ENCODE results near the gene ITGB8.
A peak's percentile ranks its signal among the peaks of the same experiment; 100 is the strongest.
"Not testable (repeated sequence)": the region's sequence is repeated elsewhere in the genome, so short reads cannot be mapped to it uniquely, and the experiment has no call there.

Gene ITGB8

GRCh38 chr7:20381406-20382034, 50.8 kb downstream of the ITGB8 start:
- DNase-seq (ENCODE audit: low read depth, low spot score), result no peak

DNA sequence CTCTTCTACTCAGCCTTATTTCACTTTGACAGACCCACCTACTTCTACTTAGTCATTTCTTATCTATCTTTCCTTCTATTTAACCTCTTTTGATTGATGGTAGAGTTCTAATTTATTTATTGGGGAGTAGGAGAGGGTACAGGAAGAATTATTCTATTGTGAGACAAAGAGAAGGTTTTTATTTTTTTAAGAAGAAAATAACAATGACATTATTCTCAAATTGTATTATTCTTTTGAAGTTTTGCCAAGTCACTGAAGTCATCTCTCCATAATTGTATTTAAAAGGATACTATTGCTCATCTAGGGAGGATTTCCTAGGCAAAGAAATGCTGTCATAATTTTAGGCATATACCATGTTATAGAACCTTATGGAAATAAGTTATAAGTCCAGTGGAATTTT, 52.7 kb downstream of the ITGB8 start:
- DNase-seq (ENCODE audit: low read depth, low spot score), result no peak

DNA sequence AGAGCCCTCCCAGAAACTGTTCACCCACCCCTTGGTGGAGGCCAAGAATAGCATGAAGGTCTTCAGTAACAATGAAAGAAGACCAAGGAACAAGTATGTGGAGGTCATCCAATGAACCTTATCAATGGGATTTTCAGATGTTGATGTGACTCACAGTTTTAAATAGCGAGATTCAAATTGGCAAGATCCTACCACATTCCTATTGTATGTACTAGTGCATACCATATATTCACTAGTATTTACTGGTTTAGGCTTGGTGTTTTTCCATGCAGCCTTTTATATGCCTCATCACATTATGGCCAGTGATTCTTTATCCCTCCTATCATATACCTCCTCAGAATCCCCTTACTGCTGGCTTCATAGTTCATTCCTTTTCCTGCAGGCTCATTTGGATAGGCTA, 54.4 kb downstream of the ITGB8 start:
- DNase-seq (ENCODE audit: low read depth, low spot score), result no peak

DNA sequence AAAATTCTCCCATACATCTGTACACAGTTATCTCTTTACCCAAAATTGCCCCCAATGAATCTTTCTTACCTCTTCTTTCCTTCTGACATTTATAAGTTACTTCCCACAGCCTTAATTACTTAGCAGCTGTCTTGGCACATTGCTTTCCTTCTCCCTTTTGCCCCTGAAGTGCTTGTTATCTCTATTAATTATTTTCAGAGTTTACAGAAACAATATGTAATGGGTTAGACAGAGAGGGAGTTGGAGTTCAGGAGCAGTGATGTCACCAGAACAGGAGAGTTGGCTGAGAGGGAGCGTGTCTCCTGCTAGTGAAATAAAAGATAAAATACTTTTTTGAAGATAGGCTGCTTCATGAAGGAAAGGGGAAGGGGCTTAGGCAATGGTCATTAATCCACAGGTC, 57.4 kb downstream of the ITGB8 start:
- DNase-seq (ENCODE audit: low read depth, low spot score), result no peak

- DNase-seq (ENCODE audit: low read depth, low spot score), result not testable (repeated sequence)
Measured at GRCh38 chr7:20389192-20389591, 58.5 kb downstream of the ITGB8 start.

GRCh38 chr7:20393021-20393610, 62.4 kb downstream of the ITGB8 start:
- DNase-seq (ENCODE audit: low read depth, low spot score), result no peak

- DNase-seq (ENCODE audit: low read depth, low spot score), result no peak
Measured at GRCh38 chr7:20393616-20394015, 62.9 kb downstream of the ITGB8 start.

- no peak for DNase-seq (ENCODE audit: low read depth, low spot score)
Measured at GRCh38 chr7:20394284-20394683, 63.6 kb downstream of the ITGB8 start.

DNA sequence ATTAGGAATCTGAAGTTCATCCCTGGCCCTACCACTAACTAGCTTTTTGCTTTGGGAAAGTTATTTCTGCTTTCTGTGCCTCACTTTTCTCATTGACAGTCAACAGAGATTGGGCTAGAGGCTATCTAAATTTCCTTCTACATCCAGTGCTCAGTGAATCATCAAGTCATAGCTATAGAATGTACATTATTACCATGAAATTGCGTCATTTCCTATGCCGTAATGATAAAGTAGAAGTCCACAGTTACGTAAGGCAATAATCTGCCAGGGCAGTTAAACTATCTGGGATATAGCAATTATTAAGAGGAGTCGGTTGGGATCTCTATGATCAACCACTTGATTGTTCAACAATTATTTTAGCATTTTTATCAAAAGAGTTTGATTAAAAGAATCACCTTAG, 64.4 kb downstream of the ITGB8 start:
- no peak for DNase-seq (ENCODE audit: low read depth, low spot score)

DNA sequence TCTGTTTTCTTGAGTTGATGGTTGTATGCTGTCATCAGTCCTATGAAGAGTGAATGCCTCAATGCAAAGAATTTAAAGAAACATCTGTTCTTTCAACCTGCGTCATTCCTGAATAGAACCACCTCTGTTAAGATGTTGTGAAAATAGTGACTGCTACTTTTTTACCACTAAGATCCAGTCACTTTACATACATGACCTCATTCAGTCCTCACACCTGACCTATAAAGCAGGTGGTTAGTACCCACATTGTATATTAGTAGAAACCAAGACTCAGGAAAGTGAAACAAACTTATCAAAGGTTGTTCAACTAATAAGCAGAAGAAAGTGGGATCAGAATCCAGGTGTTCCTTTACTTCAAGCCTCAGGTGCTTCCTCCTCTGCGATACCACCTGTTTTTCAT, 64.8 kb downstream of the ITGB8 start:
- no peak for DNase-seq (ENCODE audit: low read depth, low spot score)

GRCh38 chr7:20399521-20399920, 68.8 kb downstream of the ITGB8 start:
- no peak for DNase-seq (ENCODE audit: low read depth, low spot score)

DNA sequence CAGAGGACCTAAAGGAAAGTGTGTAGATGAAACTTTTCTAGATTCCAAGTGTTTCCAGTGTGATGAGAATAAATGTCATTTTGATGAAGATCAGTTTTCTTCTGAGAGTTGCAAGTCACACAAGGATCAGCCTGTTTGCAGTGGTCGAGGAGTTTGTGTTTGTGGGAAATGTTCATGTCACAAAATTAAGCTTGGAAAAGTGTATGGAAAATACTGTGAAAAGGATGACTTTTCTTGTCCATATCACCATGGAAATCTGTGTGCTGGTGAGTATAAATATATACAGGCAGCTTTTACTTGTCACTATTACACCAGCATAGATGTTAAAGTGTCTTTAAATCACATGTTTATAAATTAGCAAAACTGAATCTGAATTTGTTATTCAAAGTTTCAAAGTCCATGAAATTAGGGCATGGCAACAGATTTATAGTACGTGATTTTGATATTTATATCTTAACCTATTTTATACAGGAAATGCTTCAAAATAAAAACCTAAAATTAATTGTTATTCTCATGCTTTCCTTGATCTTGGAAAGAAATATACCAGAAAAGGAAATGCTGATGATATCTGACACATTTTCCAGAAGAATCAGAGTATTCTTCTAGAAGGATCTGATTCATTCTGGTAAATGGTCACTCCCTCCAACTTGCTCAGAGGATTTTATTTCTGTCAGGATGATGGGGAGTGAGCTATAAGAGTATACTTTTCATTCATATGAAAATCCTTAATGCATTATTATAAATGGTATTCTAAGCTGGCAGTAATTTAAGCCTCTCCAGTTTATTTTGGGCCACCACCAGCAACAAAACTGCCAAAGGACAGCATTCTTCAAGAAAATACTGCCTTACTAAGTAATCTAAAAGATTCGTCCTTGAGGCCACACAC, 71.4 kb downstream of the ITGB8 start:
- no peak for DNase-seq (ENCODE audit: low read depth, low spot score)

DNA sequence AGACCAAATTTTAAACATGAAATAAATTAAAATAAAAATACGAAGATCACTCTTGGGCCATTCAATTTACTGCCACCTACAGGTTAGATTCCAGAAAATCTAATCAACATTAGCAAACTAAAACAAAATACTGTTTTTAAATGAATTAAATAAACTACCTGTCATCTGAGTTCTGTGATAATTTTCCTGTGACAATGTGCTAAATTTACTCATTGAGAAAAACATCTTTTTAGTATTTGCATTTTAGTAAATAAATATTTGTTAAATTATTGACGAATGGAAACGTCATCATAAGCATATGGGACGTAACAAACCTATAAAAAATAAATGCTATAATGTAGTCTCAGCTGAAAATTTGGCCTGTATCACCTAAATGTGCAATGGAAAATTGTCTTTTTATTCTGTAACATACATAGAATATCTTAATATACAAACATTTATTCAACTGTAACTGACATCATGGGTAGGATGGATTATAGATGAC, 72.1 kb downstream of the ITGB8 start:
- DNase-seq (ENCODE audit: low read depth, low spot score), result no peak

DNA sequence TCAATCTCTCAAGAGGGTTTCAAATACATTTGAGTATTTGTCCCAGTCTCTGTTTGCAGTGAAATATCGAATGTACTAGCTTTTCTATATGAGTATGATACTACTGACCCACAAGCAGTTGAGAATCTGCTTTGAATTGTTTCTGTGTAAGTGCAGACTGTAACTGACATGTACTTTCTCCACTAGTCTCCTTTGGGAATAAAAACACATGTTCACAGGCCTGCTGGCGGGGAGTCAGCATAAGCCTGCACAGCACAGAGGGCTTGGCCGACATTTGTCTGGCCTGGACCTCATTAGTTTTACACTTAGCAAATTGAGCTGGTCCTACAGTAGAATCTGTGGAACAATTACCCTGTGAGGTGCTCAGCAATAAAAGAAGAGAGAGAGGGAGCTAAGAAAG, 72.6 kb downstream of the ITGB8 start:
- no peak for DNase-seq (ENCODE audit: low read depth, low spot score)

DNA sequence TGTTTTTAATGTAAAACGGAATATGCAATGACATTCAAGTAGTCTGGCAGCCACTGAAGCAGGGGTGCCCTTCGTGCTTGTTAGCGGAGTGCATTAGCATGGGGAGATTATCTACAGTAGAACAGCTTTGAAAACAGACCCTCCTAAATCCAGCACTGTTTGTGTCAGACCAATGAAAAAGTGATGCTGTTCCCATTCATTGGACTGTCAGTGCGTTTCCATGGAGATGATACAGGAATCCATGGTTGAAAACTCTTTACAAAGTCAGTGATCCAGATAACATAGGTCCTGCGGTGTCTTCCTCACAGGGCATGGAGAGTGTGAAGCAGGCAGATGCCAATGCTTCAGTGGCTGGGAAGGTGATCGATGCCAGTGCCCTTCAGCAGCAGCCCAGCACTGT, 73.6 kb downstream of the ITGB8 start:
- DNase-seq (ENCODE audit: low read depth, low spot score), result no peak

DNA sequence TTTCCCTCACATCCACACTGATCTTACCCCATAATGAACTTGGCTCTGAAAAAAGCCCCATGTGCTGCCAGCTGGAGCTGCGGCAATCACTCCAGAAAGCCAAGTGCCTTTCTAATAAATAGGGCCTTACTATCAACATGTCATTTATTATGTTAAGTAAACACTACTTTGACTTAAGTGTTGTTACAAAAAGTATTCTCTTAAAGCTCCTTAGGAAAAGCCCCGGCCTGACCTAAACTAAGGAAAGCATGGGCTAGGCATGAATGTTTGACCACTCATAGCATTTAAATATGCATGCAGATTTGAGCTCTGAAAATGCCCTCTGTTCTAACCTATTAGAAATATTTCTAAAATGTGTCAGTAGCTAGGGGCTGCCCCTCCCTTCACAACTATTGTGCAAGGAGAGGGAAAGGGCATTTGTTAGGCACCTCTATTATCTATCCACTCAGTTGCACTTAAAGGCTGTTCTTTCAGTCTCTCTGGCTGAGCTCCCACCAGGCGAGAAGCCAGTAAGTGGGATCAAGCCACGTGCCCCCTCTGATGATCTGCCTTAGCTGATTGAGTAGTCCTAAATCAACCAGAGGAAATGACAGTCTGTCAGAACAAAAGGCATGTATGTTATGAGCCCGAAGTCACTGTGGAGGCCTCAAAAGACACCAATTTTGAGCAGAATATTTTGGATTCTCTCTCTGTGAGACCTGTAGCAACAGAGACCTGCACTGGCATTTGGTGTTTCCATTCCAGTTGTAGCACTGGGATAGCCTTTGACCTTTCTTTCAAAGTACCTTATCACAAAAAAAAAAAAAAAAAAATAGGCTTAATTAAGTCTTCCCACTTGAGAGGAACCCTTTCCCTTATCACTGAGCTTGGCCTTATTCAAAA, 77.1 kb downstream of the ITGB8 start:
- DNase-seq (ENCODE audit: low read depth, low spot score), result no peak

DNA sequence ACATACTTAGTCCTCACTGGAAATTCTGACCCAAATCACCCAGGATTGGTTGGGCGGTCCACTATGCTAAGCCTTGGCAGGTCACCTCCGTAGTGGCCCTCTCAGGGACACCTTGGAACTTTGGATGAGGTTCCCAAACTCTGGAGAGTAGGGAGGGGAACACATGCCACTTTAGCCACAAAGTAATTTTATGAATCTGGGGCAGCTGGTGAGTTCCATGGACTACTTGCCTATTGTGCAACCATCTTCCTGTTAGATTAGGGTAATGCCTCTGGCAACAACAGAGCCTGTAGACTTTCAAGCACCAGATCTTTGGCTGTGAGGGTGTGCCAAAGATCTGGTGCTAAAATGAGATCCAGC, 77.7 kb downstream of the ITGB8 start:
- peak; percentile 4 for DNase-seq (ENCODE audit: low read depth, low spot score)

GRCh38 chr7:20409961-20410360, 79.3 kb downstream of the ITGB8 start:
- no peak for DNase-seq (ENCODE audit: low read depth, low spot score)

- no peak for DNase-seq (ENCODE audit: low read depth, low spot score)
Measured at GRCh38 chr7:20411372-20411771, 80.7 kb downstream of the ITGB8 start.

- no peak for DNase-seq (ENCODE audit: low read depth, low spot score)
Measured at GRCh38 chr7:20412032-20412431, 81.3 kb downstream of the ITGB8 start.

GRCh38 chr7:20417260-20417659, 86.6 kb downstream of the ITGB8 start:
- no peak for DNase-seq (ENCODE audit: low read depth, low spot score)
